Activated CD8-positive, alpha-beta memory T cell treated with anti-CD3 and anti-CD28 coated beads, Interleukin-2, amount 50 U/mL, for 4 hours (primary cell): Measurements from ENCODE around the gene RIOX2.
A peak's percentile ranks its signal among the peaks of the same experiment; 100 is the strongest.
"Not testable (repeated sequence)": the region's sequence is repeated elsewhere in the genome, so short reads cannot be mapped to it uniquely, and the experiment has no call there.

Experiments
- DNase-seq: peaks from one replicate; pipeline ENCODE4 v3.0.0-alpha.2; 2020

Gene RIOX2

GRCh38 chr3:97971679-97972567 lies at the start of gene RIOX2:
Gene RIOX2, minus strand, starts transcription at chr3:97972431. Its CDS starts 4,838 bp downstream, at chr3:97967593.
- peak; percentile 79 for DNase-seq

DNA sequence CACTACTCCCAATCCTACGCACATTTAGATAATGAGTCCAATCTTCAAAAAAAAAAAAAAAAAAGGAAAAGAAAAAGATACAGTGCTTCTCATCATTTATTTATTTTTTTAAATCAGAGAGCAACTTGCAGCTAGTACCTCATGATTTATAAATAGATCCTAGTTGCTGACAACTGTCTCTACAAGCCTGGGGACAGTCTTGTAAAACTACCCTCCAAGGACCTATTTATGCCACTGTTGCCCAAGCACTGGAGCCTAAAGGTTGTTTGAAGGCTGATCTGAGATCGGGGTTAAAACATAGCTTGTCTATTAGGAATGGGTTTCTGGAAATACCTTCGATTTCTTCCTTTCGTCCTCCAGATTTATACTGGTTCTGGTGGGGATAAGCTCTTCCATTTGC lies 48.2 kb upstream of the RIOX2 start:
- DNase-seq = no peak

DNA sequence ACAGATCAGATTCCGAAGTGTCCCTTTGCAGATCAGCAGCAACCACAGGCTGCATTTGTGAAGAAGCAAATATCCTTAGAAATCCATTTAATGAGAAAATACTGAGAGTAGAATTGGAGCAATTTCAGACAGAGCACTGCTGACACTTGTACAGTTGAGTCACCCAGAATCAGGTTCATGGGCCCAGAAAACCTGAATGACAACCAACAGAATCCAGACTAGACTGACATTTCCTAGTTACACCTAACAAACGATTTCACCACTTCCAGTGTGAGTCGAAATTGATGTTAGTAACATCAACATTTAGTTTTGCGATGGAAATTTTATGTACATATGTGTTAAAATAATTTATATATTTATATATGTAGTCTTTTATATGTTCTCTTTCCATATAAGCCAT lies 46.1 kb upstream of the RIOX2 start:
- no peak for DNase-seq

DNA sequence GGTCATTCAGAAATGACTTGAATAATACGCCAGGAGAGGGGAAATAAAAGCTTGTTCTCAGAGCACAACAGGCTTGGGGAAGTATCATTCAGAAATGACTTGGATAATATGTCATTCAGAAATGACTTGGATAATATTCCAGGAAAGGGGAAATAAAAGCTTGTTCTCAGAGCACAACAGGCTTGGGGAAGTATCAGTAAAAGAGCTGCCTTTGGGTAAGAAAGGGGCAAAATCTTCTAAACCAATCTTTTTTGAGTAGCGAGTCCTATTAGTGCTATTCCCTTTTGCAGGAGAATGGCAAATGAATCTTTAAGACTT lies 42.0 kb upstream of the RIOX2 start:
- no peak for DNase-seq

GRCh38 chr3:98013411-98014267 lies 41.4 kb upstream of the RIOX2 start:
- no peak for DNase-seq

- no peak for DNase-seq
Measured at GRCh38 chr3:98012979-98013378, 40.7 kb upstream of the RIOX2 start.

DNA sequence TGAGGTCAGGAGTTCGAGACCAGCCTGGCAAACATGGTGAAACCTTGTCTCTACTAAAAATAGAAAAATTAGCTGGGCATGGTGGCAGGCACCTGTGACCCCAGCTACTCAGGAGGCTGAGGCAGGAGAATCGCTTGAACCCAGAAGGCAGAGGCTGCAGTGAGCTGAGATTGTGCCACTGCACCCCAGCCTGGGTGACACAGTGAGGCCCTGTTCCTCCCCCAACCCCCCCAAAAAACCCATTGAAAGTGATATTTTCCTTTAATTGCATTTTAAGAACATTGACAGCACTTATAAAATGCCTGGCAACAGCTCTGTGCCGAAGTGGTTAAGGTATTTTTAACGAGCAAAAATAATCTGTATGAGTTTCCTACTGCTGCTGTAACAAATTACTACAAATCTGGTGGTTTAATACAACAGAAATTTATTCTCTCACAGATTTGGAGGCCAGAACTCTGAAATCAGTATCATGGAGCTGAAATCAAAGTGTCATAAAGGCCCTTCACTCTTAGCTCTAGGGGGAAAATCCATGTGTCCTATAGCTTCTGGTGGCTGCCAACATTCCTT lies 38.7 kb upstream of the RIOX2 start:
- not testable (repeated sequence) for DNase-seq

- no peak for DNase-seq
Measured at GRCh38 chr3:98010194-98010882, 38.1 kb upstream of the RIOX2 start.

- no peak for DNase-seq
Measured at GRCh38 chr3:98008855-98009254, 36.6 kb upstream of the RIOX2 start.

DNA sequence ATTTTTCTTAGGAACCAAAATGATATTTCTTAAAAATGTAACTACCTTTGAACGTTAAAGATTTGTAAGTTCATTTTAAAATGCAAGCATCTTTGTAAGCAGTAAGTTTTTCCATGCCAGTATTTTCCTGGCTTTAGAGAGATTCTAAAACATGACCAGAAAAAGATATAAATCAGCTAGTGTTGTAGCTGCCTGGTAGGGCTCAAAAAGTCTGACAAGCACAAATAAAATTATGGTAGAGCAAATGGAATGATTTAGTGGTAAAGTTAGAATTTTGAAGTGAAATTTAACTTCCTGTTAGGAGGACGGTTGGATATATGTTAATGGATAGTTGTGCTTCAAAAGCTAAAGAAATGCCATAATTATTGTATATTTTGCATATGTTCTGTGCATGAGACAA lies 33.2 kb upstream of the RIOX2 start:
- DNase-seq = no peak

DNA sequence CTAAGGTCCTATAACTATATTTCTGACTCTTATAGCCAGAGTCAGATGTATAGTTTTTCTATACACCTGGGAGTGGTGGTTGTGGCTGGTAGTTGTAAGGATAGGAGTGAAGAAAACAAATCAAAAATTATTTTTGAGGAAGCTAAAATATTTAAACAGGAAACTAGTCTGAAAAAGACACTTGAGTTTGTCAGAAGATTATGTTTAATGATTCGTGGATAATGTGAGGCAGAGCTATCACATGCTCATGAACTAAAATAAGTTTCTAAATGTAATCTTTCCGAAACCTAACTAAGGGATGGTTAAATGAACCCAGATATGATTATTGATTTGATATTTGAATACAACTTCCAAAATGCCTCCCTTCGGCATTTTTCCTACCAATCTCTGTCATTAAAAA lies 32.5 kb upstream of the RIOX2 start:
- DNase-seq = no peak

DNA sequence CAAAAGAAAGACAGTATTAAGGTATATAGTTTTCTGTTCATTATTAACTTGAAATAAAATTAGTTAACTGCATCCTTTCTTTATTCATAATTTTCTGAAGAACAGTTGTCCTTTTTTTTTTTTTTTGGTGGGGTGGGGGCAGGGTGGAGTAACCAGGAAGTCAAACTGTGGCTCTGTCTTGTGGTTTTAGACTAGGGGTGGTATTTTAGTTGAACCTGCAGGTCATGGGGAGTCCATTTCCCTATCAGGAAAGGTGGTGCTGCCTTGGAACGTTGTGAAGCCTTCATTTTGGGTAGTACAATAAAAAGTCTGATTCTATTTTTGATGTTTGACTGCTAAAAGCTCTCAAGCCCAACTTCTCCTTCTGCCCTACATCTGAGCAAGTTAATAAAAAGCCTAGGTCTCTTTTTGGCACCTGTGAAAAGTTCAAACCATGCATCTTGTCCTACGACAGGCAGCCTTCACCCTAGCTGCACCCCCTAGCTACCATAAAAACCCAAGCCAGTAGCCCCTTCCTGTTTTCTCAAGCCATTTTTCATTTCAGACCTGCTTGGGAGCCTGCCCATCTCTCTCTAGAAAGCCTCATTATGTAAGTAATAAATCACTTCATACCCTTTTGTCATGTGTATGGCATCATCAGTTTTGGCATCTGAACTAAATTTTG lies 31.2 kb upstream of the RIOX2 start:
- DNase-seq = no peak

- no peak for DNase-seq
Measured at GRCh38 chr3:98002717-98003116, 30.5 kb upstream of the RIOX2 start.

GRCh38 chr3:97999994-98000393 lies 27.8 kb upstream of the RIOX2 start:
- DNase-seq = no peak

- no peak for DNase-seq
Measured at GRCh38 chr3:97999103-97999502, 26.9 kb upstream of the RIOX2 start.

GRCh38 chr3:97996988-97997387 lies 24.8 kb upstream of the RIOX2 start:
- DNase-seq = no peak

GRCh38 chr3:97994328-97994945 lies 22.2 kb upstream of the RIOX2 start:
- DNase-seq = no peak

DNA sequence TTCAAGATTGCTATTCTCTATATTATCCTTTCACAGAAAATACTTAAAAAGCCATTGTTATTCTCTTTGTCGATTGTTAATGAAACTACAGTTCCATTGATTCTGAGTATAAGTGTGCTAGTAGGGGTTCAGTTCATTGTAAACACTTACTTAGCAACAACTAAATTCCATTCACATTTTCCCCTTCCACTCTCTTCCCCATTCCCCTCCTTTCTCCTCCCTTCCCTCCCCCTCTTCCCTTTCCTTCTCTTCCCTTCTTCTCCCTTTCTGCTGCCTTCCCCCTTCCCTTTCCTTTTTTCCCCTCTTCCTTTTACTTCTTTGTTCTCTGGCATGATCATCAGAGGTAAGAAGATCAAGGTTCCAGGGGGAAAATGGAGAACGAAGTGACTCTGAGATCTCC lies 21.3 kb upstream of the RIOX2 start:
- no peak for DNase-seq

DNA sequence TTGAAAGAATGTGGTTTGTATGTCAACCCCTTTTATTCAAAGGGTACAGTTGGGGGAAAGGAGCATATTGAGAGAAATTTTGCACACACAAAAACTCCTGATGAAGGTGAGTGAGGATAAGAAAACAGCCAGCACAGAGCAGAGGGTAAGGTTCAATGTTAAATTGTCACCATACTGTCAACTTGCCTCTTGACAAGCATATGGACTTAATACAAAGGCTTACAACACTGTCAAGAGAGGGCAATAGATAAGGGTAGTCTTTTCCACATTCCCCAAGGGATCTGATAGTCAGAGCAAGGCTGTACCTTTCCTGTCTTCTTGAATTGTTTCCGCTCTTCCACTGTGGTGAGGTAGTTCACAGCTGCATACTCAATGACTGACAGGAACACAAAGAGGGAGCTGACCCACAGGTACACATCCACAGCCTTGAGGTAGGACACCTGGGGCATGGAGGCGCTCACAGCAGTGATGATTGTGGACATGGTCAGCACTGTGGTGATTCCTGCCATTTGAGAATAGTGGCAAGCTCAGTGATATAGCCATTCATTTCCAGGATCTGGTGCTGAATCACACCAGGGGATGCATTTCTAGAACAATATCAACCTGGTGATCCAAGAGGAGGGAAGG lies 20.4 kb upstream of the RIOX2 start:
- DNase-seq = no peak

- DNase-seq = no peak
Measured at GRCh38 chr3:97991293-97991682, 19.1 kb upstream of the RIOX2 start.

DNA sequence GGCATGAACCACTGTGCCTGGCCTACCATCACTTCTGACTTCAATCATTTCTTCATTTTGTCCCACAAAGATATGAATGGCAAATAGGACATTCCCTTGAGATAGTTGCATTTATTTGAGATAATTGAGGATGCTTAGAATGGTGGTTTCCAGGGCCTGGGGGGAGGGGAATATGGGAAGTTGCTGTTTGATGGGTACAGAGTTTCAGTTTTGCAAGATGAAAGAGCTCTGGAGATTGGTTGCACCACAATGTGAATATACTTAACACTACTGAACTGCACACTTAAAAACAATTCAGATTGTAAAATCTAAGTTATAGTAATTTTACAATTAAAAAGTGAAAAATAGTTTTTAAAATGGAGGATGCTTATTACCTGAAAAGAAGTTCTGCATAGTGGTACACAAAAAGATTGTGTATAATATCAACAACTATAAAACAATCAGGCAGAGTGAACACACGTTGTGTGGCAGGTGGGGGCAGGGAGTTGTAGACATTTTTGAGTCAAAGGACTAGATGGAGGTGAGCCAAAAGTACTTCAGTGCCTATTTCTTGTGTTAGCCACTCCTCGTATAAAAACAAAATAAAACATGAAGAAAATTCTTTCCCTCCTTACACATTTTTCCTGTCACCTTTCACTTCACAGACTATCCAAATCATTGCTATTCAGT lies 18.5 kb upstream of the RIOX2 start:
- no peak for DNase-seq
